ENCODE measurements around the gene IWS1.
"Not testable (repeated sequence)": the region's sequence is repeated elsewhere in the genome, so short reads cannot be mapped to it uniquely, and the experiment has no call there.

Gene IWS1

GRCh38 chr2:127527001-127527804, 914 bp upstream of the IWS1 start:
- no peak for DNase-seq

- DNase-seq = no peak
Observed at GRCh38 chr2:127525691-127526131, 578 bp downstream of the IWS1 start.

GRCh38 chr2:127524198-127524834, 2.0 kb downstream of the IWS1 start:
- not testable (repeated sequence) for DNase-seq

GRCh38 chr2:127523269-127523939, 2.9 kb downstream of the IWS1 start:
- DNase-seq = no peak

GRCh38 chr2:127520424-127520823, 5.9 kb downstream of the IWS1 start:
- DNase-seq = no peak

GRCh38 chr2:127517465-127517864, 8.8 kb downstream of the IWS1 start:
- DNase-seq = no peak

- DNase-seq = no peak
Observed at GRCh38 chr2:127516041-127516762, 10.1 kb downstream of the IWS1 start.

GRCh38 chr2:127515383-127515915, 10.8 kb downstream of the IWS1 start:
- DNase-seq = no peak

- DNase-seq = no peak
Observed at GRCh38 chr2:127514485-127514884, 11.8 kb downstream of the IWS1 start.

GRCh38 chr2:127514076-127514475, 12.2 kb downstream of the IWS1 start:
- no peak for DNase-seq

- no peak for DNase-seq
Observed at GRCh38 chr2:127512362-127512761, 13.9 kb downstream of the IWS1 start.

GRCh38 chr2:127511917-127512316, 14.4 kb downstream of the IWS1 start:
- no peak for DNase-seq

GRCh38 chr2:127511090-127511695, 15.1 kb downstream of the IWS1 start:
- DNase-seq = no peak

- DNase-seq = no peak
Observed at GRCh38 chr2:127510073-127510472, 16.2 kb downstream of the IWS1 start.

- DNase-seq = no peak
Observed at GRCh38 chr2:127508631-127509034, 17.7 kb downstream of the IWS1 start.

- no peak for DNase-seq
Observed at GRCh38 chr2:127508023-127508630, 18.2 kb downstream of the IWS1 start.

GRCh38 chr2:127506510-127506909, 19.8 kb downstream of the IWS1 start:
- DNase-seq = no peak

GRCh38 chr2:127504552-127505430, 21.5 kb downstream of the IWS1 start:
- no peak for DNase-seq

- no peak for DNase-seq
Observed at GRCh38 chr2:127503491-127503890, 22.8 kb downstream of the IWS1 start.

- no peak for DNase-seq
Observed at GRCh38 chr2:127498386-127498785, 27.9 kb downstream of the IWS1 start.

GRCh38 chr2:127490283-127490682, 36.0 kb downstream of the IWS1 start:
- no peak for DNase-seq
